Astrocyte of the cerebellum (primary cell): ENCODE results near the gene INTS15.

Experiments used
- DNase-seq: peaks from one replicate; pipeline ENCODE4 v3.0.0-alpha.2; 2011; ENCODE audit warnings: low read depth
- H3K4me3 ChIP-seq: 2 replicates; pipeline ENCODE4 v1.5.1; 2011; ENCODE audit warnings: mild to moderate bottlenecking, low read depth, low read length, moderate library complexity
- in situ Hi-C: cut with HindIII; loops from 2 replicates; pipeline ENCODE4 v1.10.0; 2017; ENCODE audit warnings: low sequenced_read_pairs
- TF ChIP-seq, protein P1 (sequence below): IDR thresholded peaks from 2 replicates; pipeline ENCODE4 v1.5.1; 2012; ENCODE audit warnings: low read length, low read depth, moderate library complexity, mild to moderate bottlenecking; ENCODE audit errors: missing control alignments

INTS15 gene

DNA sequence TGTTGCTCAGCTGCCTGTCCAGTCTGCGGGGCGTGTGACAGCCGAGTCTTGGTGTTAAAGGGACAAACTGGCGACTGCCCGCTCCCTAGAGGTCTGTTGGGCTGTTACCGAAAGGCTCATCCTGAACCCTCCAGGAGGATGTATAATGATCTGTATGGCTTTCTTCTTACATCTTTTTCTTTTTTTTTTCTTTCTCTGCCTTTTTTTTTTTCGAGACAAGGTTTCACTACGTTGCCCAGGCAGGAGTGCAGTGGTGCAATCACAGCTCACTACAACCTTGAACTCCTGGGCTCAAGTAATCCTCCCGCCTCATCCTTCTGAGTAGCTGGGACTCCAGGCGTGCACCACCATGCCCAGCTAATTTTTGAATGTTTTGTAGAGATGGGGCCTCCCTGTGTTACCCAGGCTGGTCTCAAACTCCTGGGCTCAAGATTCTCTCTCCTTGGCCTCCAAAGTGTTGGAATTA, 857 bp downstream of the INTS15 start:
- DNase-seq = no peak
- in situ Hi-C loops = no loop called here
- TF ChIP-seq, protein P1, sequence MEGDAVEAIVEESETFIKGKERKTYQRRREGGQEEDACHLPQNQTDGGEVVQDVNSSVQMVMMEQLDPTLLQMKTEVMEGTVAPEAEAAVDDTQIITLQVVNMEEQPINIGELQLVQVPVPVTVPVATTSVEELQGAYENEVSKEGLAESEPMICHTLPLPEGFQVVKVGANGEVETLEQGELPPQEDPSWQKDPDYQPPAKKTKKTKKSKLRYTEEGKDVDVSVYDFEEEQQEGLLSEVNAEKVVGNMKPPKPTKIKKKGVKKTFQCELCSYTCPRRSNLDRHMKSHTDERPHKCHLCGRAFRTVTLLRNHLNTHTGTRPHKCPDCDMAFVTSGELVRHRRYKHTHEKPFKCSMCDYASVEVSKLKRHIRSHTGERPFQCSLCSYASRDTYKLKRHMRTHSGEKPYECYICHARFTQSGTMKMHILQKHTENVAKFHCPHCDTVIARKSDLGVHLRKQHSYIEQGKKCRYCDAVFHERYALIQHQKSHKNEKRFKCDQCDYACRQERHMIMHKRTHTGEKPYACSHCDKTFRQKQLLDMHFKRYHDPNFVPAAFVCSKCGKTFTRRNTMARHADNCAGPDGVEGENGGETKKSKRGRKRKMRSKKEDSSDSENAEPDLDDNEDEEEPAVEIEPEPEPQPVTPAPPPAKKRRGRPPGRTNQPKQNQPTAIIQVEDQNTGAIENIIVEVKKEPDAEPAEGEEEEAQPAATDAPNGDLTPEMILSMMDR = no peak
- peak overlapping the region; percentile 83 for H3K4me3 ChIP-seq

DNA sequence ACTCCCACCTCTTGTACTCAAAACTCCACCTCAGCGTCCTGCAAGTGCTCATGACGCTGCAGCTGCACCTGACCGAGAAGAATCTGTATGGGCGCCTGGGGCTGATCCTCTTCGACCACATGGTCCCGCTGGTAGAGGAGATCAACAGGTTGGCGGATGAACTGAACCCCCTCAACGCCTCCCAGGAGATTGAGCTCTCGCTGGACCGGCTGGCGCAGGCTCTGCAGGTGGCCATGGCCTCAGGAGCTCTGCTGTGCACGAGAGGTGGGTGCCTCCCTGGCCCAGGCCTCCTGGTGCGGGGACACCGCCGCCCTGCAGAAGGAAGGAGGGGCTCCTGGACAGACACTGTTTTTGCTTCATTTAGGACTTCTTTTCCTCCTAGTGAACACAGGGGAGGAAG, 10.3 kb downstream of the INTS15 start:
- in situ Hi-C loops = no loop called here
- no peak for DNase-seq
- H3K4me3 ChIP-seq = no peak overlapping the region
- TF ChIP-seq, protein P1 = no peak

DNA sequence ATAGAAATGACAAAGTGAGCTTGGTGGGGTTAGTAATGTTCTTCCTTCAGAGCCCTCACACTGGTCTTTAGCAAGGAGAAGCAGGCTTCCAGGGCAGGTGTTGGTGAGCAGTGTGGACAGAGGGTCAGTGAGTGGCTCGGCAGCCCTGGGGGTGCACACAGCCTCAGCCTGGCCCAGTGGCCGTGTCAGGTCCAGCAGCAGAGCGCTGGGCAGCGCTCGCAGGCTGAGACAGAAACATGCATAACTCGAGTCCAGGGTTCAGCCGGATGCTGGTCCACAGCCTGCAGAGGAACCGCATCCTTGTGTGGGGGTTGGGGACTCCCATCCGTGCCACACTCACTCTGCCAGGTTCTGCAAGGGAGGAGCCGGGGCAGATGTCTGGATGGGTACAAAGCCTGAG, 14.6 kb downstream of the INTS15 start:
- no peak for DNase-seq
- TF ChIP-seq, protein P1 = no peak
- in situ Hi-C loops = no loop called here
- no peak overlapping the region for H3K4me3 ChIP-seq

- TF ChIP-seq, protein P1 = no peak
- H3K4me3 ChIP-seq = no peak overlapping the region
- DNase-seq = no peak
- in situ Hi-C loops = no loop called here
Observed at GRCh38 chr7:6606866-6607583, 17.2 kb downstream of the INTS15 start.

DNA sequence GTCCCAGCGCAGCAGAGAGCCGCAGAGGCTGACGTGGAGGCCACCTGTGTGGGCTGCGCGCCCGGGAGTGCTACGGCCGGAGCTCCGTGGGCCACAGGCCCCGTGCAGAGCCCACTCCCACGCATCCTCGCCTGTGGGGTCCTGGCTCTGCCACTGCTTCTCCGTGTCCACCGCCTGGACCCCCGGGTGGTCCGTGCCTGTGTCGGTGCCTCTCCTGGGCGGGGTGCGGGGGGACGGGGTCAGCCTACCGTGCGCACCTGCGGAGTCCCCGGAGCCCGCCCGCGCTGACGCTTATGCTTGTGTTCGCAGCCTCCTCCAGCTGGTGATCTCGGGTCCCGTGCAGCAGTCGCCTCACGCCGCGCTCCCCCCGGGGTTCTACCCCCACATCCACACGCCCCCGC, 17.8 kb downstream of the INTS15 start:
- TF ChIP-seq, protein P1 = no peak
- no peak overlapping the region for H3K4me3 ChIP-seq
- no peak for DNase-seq
- in situ Hi-C loops = no loop called here

DNA sequence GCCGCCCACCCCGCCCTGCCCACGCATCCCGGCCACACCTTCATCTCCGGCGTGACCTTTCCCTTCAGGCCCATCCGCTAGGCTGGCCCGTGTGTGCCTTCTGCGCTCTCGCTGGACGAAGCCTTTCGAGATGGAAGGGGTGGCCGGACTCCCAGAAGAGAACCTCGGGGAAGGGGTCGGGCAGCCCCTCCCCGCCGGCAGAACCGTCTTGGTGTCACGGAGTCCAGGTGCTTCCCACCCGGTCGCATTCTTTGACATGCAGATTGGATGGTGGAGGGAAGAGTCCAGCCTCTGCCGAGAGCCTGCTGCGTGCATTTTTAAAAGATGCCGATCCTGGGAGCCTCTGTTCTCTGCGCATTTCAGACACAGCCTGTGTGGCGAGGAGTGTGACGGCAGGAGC, 18.3 kb downstream of the INTS15 start:
- in situ Hi-C loops = no loop called here
- TF ChIP-seq, protein P1 = no peak
- H3K4me3 ChIP-seq = no peak overlapping the region
- DNase-seq = no peak

DNA sequence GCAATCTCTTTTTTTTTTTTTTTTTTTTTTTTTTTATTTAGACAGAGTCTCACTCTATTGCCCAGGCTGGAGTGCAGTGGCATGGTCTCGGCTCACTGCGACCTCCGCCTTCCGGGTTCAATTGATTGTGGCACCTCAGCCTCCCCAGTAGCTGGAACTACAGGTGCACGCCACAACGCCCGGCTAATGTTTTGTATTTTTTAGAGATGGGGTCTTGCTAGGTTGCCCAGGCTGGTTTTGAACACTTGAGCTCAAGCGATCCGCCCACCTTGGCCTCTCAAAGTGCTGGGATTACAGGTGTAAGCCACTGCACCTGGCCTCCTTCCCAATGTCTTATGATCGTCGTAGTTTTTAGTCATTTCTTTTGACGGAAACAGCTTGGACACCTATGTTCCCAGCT, 19.0 kb downstream of the INTS15 start:
- no peak overlapping the region for H3K4me3 ChIP-seq
- in situ Hi-C loops = no loop called here
- TF ChIP-seq, protein P1 = no peak
- DNase-seq = no peak
